Caco-2 (cell line): ENCODE data around the gene NOLC1. TPM values are rescaled to one million over a fixed set of nuclear protein-coding genes. Genes with fewer than 3 reads are reported as not detected.

Experiments
- BruUV-seq: library from RNA; stranded (reverse); fragments of 400-500 nt; replicated peaks from 2 replicates; lab custom pipeline; 2021; lab: Mats Ljungman, UMichigan
- CTCF ChIA-PET: fragments of 300-600 bp; sonication (Branson Sonifier 250); formaldehyde crosslinking; loops from one replicate; lab custom pipeline; 2022; ENCODE audit warnings: antibody characterized with exemption; lab: Charles Lee
- POLR2A ChIA-PET: fragments of 300-600 bp; sonication (Branson Sonifier 250); formaldehyde crosslinking; loops from one replicate; lab custom pipeline; 2022; ENCODE audit warnings: antibody characterized with exemption; lab: Charles Lee
- DNase-seq, 2 experiments: peaks; one replicate each; pipeline versions ENCODE4 v3.0.0 to v3.0.0-alpha.2; 2020 to 2022
- H3K27me3 ChIP-seq: replicated peaks from 2 replicates; pipeline ENCODE4 v1.6.0; 2011; ENCODE audit warnings: low read length; ENCODE audit not compliant: control insufficient read depth, insufficient read depth
- H3K36me3 ChIP-seq: 2 replicates; pipeline ENCODE4 v1.5.1; 2011; ENCODE audit warnings: low read length; ENCODE audit not compliant: control insufficient read depth, insufficient read depth
- H3K4me1 ChIP-seq: fragments of 250-450 bp; sonication (Bioruptor Pico); 2 replicates; pipeline ENCODE4 v1.5.1; 2020; ENCODE audit warnings: mild to moderate bottlenecking
- H3K4me3 ChIP-seq: 2 replicates; pipeline ENCODE4 v1.5.1; 2011; ENCODE audit warnings: low read depth, mild to moderate bottlenecking, control low read depth, low read length
- H3K9me3 ChIP-seq: fragments of 250-450 bp; sonication (Bioruptor Pico); 2 replicates; pipeline ENCODE4 v1.5.1; 2020; ENCODE audit warnings: mild to moderate bottlenecking, moderate library complexity
- H3K27ac Mint-ChIP-seq: one replicate; pipeline ENCODE4 v1.8.0; 2022; ENCODE audit warnings: mixed read lengths; ENCODE audit not compliant: unreplicated experiment
- H3K27me3 Mint-ChIP-seq: one replicate; pipeline ENCODE4 v1.8.0; 2022; ENCODE audit warnings: mixed read lengths; ENCODE audit not compliant: insufficient read depth, unreplicated experiment
- H3K36me3 Mint-ChIP-seq: one replicate; pipeline ENCODE4 v1.8.0; 2022; ENCODE audit warnings: mild to moderate bottlenecking, mixed read lengths; ENCODE audit not compliant: insufficient read depth, unreplicated experiment
- H3K4me1 Mint-ChIP-seq: one replicate; pipeline ENCODE4 v1.8.0; 2022; ENCODE audit warnings: low read depth, mixed read lengths; ENCODE audit not compliant: unreplicated experiment
- H3K4me3 Mint-ChIP-seq: one replicate; pipeline ENCODE4 v1.8.0; 2022; ENCODE audit warnings: mild to moderate bottlenecking, moderate library complexity, mixed read lengths; ENCODE audit not compliant: unreplicated experiment
- H3K9me3 Mint-ChIP-seq: one replicate; pipeline ENCODE4 v1.8.0; 2022; ENCODE audit warnings: mixed read lengths; ENCODE audit not compliant: unreplicated experiment
- intact Hi-C: fragments of 100-400 bp; cut with micrococcal nuclease; formaldehyde crosslinking; loops from one replicate; pipeline ENCODE4 v1.10.0; 2022; ENCODE audit not compliant: unreplicated experiment
- total RNA-seq: library from RNA; stranded (reverse); gene quantifications from 2 replicates; pipeline ENCODE4 v1.2.3, GENCODE V29; 2022
- TF ChIP-seq, protein P1 (sequence below), 2 experiments: fragments of 200-600 bp in 1 of 2; IDR thresholded peaks; 1 replicate in 1 of 2; 2 replicates in 1 of 2; pipeline versions ENCODE4 v1.5.1 to v1.8.0; 2011 to 2022; ENCODE audit warnings: antibody characterized with exemption in 1 of 2, control low read depth in 1 of 2, inconsistent platforms in 1 of 2, low read depth in 1 of 2, low read length in 1 of 2, mild to moderate bottlenecking in 1 of 2, moderate library complexity in 1 of 2; ENCODE audit not compliant: insufficient read depth in 1 of 2, severe bottlenecking in 1 of 2, unreplicated experiment in 1 of 2

NOLC1 gene
- total RNA-seq, 1 experiment from 2014 or later, result 137 TPM

DNA sequence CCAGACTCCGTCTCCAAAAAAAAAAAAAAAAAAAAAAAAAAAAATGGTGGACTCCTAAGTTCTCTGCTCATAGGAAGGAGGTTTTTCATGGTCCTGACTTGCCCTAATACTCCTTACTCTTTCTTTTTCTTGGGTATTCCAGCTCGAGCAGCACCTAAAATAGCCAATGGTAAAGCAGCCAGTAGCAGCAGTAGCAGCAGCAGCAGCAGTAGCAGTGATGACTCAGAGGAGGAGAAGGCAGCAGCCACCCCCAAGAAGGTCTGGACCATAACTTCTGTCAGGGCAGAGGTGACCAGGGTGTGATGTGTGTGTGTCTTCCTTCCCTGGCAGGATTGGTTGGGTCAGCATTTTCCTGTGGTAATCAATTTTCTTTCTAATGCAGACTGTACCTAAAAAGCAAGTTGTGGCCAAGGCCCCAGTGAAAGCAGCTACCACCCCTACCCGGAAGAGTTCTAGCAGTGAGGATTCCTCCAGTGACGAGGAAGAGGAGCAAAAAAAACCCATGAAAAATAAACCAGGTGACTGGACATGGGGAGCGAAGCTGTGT is 6.9 kb downstream of the NOLC1 start:
- peaks cover 9% of the 10 kb centered on the region for H3K36me3 ChIP-seq
- BruUV-seq, result no TSS peak
- no peak overlapping the region for H3K4me3 Mint-ChIP-seq
- H3K4me3 ChIP-seq, result no peak overlapping the region
- TF ChIP-seq, protein P1, sequence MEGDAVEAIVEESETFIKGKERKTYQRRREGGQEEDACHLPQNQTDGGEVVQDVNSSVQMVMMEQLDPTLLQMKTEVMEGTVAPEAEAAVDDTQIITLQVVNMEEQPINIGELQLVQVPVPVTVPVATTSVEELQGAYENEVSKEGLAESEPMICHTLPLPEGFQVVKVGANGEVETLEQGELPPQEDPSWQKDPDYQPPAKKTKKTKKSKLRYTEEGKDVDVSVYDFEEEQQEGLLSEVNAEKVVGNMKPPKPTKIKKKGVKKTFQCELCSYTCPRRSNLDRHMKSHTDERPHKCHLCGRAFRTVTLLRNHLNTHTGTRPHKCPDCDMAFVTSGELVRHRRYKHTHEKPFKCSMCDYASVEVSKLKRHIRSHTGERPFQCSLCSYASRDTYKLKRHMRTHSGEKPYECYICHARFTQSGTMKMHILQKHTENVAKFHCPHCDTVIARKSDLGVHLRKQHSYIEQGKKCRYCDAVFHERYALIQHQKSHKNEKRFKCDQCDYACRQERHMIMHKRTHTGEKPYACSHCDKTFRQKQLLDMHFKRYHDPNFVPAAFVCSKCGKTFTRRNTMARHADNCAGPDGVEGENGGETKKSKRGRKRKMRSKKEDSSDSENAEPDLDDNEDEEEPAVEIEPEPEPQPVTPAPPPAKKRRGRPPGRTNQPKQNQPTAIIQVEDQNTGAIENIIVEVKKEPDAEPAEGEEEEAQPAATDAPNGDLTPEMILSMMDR (IDR thresholded peaks at IDR 0.05; ENCODE audit: insufficient read depth in 1 of 2, low read depth in 1 of 2, low read length in 1 of 2, severe bottlenecking in 1 of 2, unreplicated experiment in 1 of 2), result no peak
- no peak overlapping the region for H3K27ac Mint-ChIP-seq
- ChIA-PET POLR2A (no interaction called here), CTCF (interaction anchor here (2.7 kb wide), 1 partner anchor 10 kb away, joined by 7 read pairs; no protein-coding TSS in a partner anchor)
- H3K9me3 Mint-ChIP-seq, result no peaks in the 10 kb centered on the region
- H3K36me3 Mint-ChIP-seq, result peaks cover 94% of the 10 kb centered on the region
- peaks cover 7% of the 10 kb centered on the region for H3K4me1 Mint-ChIP-seq
- DNase-seq, result no peak
- intact Hi-C loops, result no loop called here
- no peaks in the 10 kb centered on the region for H3K9me3 ChIP-seq
- no peaks in the 10 kb centered on the region for H3K4me1 ChIP-seq
- H3K27me3 Mint-ChIP-seq, result no peaks in the 10 kb centered on the region
- H3K27me3 ChIP-seq, result no peaks in the 10 kb centered on the region

DNA sequence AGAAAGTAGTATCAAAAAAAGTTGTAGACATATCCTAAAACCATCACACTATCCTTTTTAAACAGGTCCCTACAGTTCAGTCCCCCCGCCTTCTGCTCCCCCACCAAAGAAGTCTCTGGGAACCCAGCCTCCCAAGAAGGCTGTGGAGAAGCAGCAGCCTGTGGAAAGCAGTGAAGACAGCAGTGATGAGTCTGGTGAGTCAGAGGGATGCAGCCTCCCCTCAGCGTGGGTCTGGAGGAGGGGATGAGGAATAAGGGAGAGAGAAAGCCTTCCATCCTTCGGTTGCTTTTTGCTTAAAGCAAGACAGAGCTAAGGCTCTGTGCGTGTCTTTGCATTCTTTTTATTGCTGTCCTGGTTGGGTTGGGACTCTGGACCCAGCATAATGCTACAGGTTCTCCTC is 7.6 kb downstream of the NOLC1 start:
- H3K4me3 ChIP-seq, result no peak overlapping the region
- Mint-ChIP-seq H3K4me1 (peaks cover 7% of the 10 kb centered on the region), H3K4me3 (no peak overlapping the region), H3K27me3 (no peaks in the 10 kb centered on the region), H3K27ac (no peak overlapping the region), H3K9me3 (no peaks in the 10 kb centered on the region), H3K36me3 (peaks cover 87% of the 10 kb centered on the region)
- TF ChIP-seq, protein P1 (IDR thresholded peaks at IDR 0.05; ENCODE audit: insufficient read depth in 1 of 2, low read depth in 1 of 2, low read length in 1 of 2, severe bottlenecking in 1 of 2, unreplicated experiment in 1 of 2), result no peak
- peaks cover 6% of the 10 kb centered on the region for H3K36me3 ChIP-seq
- no peak for DNase-seq
- ChIA-PET CTCF (interaction anchor here (2.7 kb wide), 1 partner anchor 10 kb away, joined by 7 read pairs; no protein-coding TSS in a partner anchor), POLR2A (interaction anchor here (0.9 kb wide), 1 partner anchor 8 kb away, joined by 5 read pairs; the partner anchor contains the start of gene NOLC1)
- BruUV-seq, result no TSS peak
- intact Hi-C loops, result no loop called here
- no peaks in the 10 kb centered on the region for H3K4me1 ChIP-seq
- no peaks in the 10 kb centered on the region for H3K27me3 ChIP-seq
- H3K9me3 ChIP-seq, result no peaks in the 10 kb centered on the region

DNA sequence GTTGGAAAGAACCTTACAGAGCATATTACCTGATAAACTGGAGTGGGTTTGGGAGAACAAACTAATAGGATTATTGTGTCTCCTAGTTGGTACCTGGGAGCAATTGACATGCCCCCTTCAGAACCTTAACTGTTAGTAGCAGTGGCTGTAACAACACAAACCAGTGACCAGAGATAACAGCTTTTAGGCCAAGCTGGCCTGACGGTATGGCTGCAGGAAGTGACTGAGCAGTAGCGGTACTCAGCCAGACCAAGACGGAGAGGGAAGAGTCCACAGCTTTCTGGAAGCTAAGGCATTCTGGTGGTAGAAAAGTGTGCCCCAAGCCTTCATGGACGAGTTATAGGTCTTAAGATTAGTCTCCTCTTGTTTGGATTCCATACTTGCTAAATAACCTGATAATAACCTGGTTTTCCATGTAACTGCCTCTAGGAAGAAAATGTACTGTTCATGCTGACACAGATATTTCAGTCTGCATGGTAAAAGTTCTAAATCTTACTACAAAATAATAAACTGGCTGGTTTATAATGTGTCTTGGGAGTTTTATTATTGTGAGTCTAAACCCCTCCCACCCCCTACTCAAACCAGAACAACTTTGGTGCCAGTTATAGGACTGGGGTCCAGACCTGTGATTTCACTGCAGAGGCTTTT is 11.3 kb downstream of the NOLC1 start:
- Mint-ChIP-seq H3K9me3 (no peaks in the 10 kb centered on the region), H3K4me3 (no peak overlapping the region), H3K4me1 (no peaks in the 10 kb centered on the region), H3K27ac (no peak overlapping the region), H3K27me3 (no peaks in the 10 kb centered on the region), H3K36me3 (peaks cover 51% of the 10 kb centered on the region)
- TSS peak; percentile 33 for BruUV-seq
- CTCF ChIA-PET, result no interaction called here
- H3K9me3 ChIP-seq, result no peaks in the 10 kb centered on the region
- POLR2A ChIA-PET, result no interaction called here
- no peak overlapping the region for H3K4me3 ChIP-seq
- intact Hi-C loops, result no loop called here
- TF ChIP-seq, protein P1 (IDR thresholded peaks at IDR 0.05; ENCODE audit: insufficient read depth in 1 of 2, low read depth in 1 of 2, low read length in 1 of 2, severe bottlenecking in 1 of 2, unreplicated experiment in 1 of 2), result no peak
- no peaks in the 10 kb centered on the region for H3K27me3 ChIP-seq
- H3K36me3 ChIP-seq, result peaks cover 6% of the 10 kb centered on the region
- no peaks in the 10 kb centered on the region for H3K4me1 ChIP-seq
- no peak for DNase-seq
